Breast epithelium (tissue), 3 donors: Measurements from ENCODE around the gene RIT2.

Experiments
- POLR2A ChIP-seq: fragments of 450-650 bp; IDR thresholded peaks from one replicate; pipeline ENCODE4 v1.6.1; 2016; ENCODE audit warnings: antibody characterized with exemption, mild to moderate bottlenecking, moderate library complexity
- POLR2AphosphoS5 ChIP-seq, 3 donors: sonication (generic); formaldehyde crosslinking; IDR thresholded peaks; one replicate each; pipeline ENCODE4 v1.6.1; 2017; ENCODE audit warnings: antibody characterized with exemption in 3 of 3
- TF ChIP-seq, protein P1 (sequence below), 3 donors: fragments of 450-650 bp; IDR thresholded peaks; one replicate each; pipeline ENCODE4 v1.5.1; 2016 to 2017; ENCODE audit warnings: antibody characterized with exemption in 3 of 3, mild to moderate bottlenecking in 3 of 3, moderate library complexity in 3 of 3

DNA sequence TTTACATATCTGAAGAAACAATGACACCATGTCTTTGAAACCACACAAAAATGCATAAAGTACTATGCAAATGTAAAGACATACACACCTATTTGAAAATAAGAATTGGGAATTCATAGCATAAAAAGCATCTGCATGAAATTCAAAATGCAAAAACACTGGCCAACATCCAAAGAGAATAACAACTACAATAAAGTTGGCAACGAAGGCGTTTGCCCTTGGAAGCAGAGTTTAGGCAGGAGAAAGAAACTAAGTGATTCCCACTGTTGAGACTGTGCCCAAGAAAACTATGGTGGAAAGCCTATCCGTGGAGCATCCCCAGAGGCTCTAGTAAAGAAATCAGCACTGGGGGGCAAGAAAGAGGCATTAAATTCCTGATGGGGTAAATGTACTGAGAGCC is 292.8 kb downstream of the RIT2 start:
- no peak for TF ChIP-seq POLR2AphosphoS5 (IDR thresholded peaks at IDR 0.05)
- TF ChIP-seq, protein P1, sequence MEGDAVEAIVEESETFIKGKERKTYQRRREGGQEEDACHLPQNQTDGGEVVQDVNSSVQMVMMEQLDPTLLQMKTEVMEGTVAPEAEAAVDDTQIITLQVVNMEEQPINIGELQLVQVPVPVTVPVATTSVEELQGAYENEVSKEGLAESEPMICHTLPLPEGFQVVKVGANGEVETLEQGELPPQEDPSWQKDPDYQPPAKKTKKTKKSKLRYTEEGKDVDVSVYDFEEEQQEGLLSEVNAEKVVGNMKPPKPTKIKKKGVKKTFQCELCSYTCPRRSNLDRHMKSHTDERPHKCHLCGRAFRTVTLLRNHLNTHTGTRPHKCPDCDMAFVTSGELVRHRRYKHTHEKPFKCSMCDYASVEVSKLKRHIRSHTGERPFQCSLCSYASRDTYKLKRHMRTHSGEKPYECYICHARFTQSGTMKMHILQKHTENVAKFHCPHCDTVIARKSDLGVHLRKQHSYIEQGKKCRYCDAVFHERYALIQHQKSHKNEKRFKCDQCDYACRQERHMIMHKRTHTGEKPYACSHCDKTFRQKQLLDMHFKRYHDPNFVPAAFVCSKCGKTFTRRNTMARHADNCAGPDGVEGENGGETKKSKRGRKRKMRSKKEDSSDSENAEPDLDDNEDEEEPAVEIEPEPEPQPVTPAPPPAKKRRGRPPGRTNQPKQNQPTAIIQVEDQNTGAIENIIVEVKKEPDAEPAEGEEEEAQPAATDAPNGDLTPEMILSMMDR (IDR thresholded peaks at IDR 0.05): no peak
- no peak for TF ChIP-seq POLR2A
